SK-N-SH (cell line): ENCODE data around the gene NECTIN1. TPM values are rescaled to one million over a fixed set of nuclear protein-coding genes. Genes with fewer than 3 reads are reported as not detected.

Experiments
- CTCF ChIA-PET: fragments of 300-600, 350-600 bp; formaldehyde crosslinking; extraction: SDS; loops from one replicate; lab custom pipeline; 2021; lab: Yijun Ruan, JAX
- POLR2A ChIA-PET: fragments of 350-600 bp; sonication (Branson Sonifier 250); formaldehyde crosslinking; extraction: SDS; loops from one replicate; lab custom pipeline; 2020; ENCODE audit warnings: antibody characterized with exemption, inconsistent platforms; lab: Yijun Ruan, JAX
- DNase-seq: peaks from one replicate; pipeline ENCODE4 v3.0.0; 2012
- H2AFZ ChIP-seq: fragments of 200-600 bp; sonication (generic); 2 replicates; pipeline ENCODE4 v1.8.1; 2016; ENCODE audit warnings: antibody characterized with exemption, mild to moderate bottlenecking, low read depth
- H3F3A ChIP-seq: fragments of 200-600 bp; sonication (generic); replicated peaks from 2 replicates; pipeline ENCODE3; 2016; ENCODE audit warnings: antibody characterized with exemption, mild to moderate bottlenecking; ENCODE audit not compliant: insufficient read depth
- H3K27ac ChIP-seq, 2 experiments: fragments of 200-500 bp in 1 of 2; fragments of 200-600 bp in 1 of 2; sonication (Bioruptor generic) in 1 of 2; sonication (generic), shearing (Covaris generic) in 1 of 2; 2 replicates each; pipeline versions ENCODE4 v1.5.1 to v1.6.1; 2014 to 2016; ENCODE audit warnings: low read depth in 2 of 2, inconsistent platforms in 1 of 2, low read length in 1 of 2, mild to moderate bottlenecking in 1 of 2, mixed read lengths in 1 of 2
- H3K27me3 ChIP-seq: fragments of 200-600 bp; sonication (generic), shearing (Covaris generic); 2 replicates; pipeline ENCODE4 v1.6.1; 2016; ENCODE audit warnings: mixed run types; ENCODE audit not compliant: insufficient read depth
- H3K36me3 ChIP-seq, 2 experiments: fragments of 200-500 bp in 1 of 2; fragments of 200-600 bp in 1 of 2; sonication (Bioruptor generic) in 1 of 2; sonication (generic) in 1 of 2; replicated peaks in 1 of 2; 2 replicates each; pipeline versions ENCODE3 to v1.5.1; 2014 to 2016; ENCODE audit warnings: low read length in 1 of 2, mild to moderate bottlenecking in 1 of 2; ENCODE audit not compliant: insufficient read depth in 2 of 2, control insufficient read depth in 1 of 2
- H3K4me1 ChIP-seq, 2 experiments: fragments of 200-500 bp in 1 of 2; fragments of 200-600 bp in 1 of 2; sonication (Bioruptor generic) in 1 of 2; sonication (generic), shearing (Covaris generic) in 1 of 2; 2 replicates each; pipeline versions ENCODE4 v1.5.1 to v1.6.1; 2014 to 2016; ENCODE audit warnings: low read depth in 1 of 2, low read length in 1 of 2, mixed run types in 1 of 2; ENCODE audit not compliant: insufficient read depth in 2 of 2, control insufficient read depth in 1 of 2
- H3K4me2 ChIP-seq: fragments of 200-600 bp; sonication (generic), shearing (Covaris generic); 2 replicates; pipeline ENCODE4 v1.6.1; 2017; ENCODE audit warnings: mixed run types
- H3K4me3 ChIP-seq, 2 experiments: fragments of 200-500 bp in 1 of 2; fragments of 200-600 bp in 1 of 2; sonication (Bioruptor generic) in 1 of 2; sonication (generic), shearing (Covaris generic) in 1 of 2; 2 replicates each; pipeline versions ENCODE4 v1.5.1 to v1.8.1; 2014 to 2016; ENCODE audit warnings: low read depth in 2 of 2, inconsistent platforms in 1 of 2, low read length in 1 of 2, mild to moderate bottlenecking in 1 of 2, mixed read lengths in 1 of 2, moderate library complexity in 1 of 2
- H3K79me2 ChIP-seq: fragments of 200-600 bp; sonication (generic); 2 replicates; pipeline ENCODE4 v1.8.1; 2017; ENCODE audit warnings: mild to moderate bottlenecking; ENCODE audit not compliant: insufficient read depth
- H3K9ac ChIP-seq: fragments of 200-600 bp; sonication (generic); 2 replicates; pipeline ENCODE4 v1.6.1; 2017; ENCODE audit warnings: mixed run types
- H3K9me2 ChIP-seq: fragments of 200-600 bp; sonication (generic); 2 replicates; pipeline ENCODE4 v1.6.1; 2017; ENCODE audit warnings: mixed run types
- H3K9me3 ChIP-seq: fragments of 200-600 bp; sonication (generic); 2 replicates; pipeline ENCODE4 v1.6.1; 2017; ENCODE audit warnings: mixed run types, mild to moderate bottlenecking, moderate library complexity
- H4K20me1 ChIP-seq: fragments of 200-600 bp; sonication (generic); 2 replicates; pipeline ENCODE4 v1.6.1; 2017; ENCODE audit warnings: mild to moderate bottlenecking, mixed run types; ENCODE audit not compliant: insufficient read depth
- CHD2 ChIP-seq: fragments of 150-350 bp; IDR thresholded peaks from 2 replicates; pipeline ENCODE4 v1.6.1; 2018; ENCODE audit warnings: low read length; ENCODE audit not compliant: partially characterized antibody
- EP300 ChIP-seq, 2 experiments: IDR thresholded peaks; 2 replicates each; pipeline versions ENCODE4 v1.4.0 to v1.6.1; 2012; ENCODE audit warnings: borderline replicate concordance in 1 of 2, low read depth in 1 of 2, low read length in 1 of 2
- EZH2phosphoT487 ChIP-seq: fragments of 200-600 bp; sonication (generic); IDR thresholded peaks from 2 replicates; pipeline ENCODE4 v1.6.1; 2017; ENCODE audit warnings: low read depth, mixed run types, mild to moderate bottlenecking, antibody characterized with exemption, moderate library complexity, borderline replicate concordance
- FOXM1 ChIP-seq: IDR thresholded peaks from 2 replicates; pipeline ENCODE4 v1.4.0; 2012; ENCODE audit warnings: low read depth, mild to moderate bottlenecking
- GATA2 ChIP-seq: sonication (generic); formaldehyde crosslinking; IDR thresholded peaks from 2 replicates; pipeline ENCODE4 v1.5.0; 2020; ENCODE audit warnings: mild to moderate bottlenecking, missing genetic modification reagents
- IRF3 ChIP-seq: fragments of 150-350 bp; IDR thresholded peaks from 2 replicates; pipeline ENCODE4 v1.6.1; 2016; ENCODE audit warnings: mild to moderate bottlenecking, low read depth, low read length
- JUND ChIP-seq: IDR thresholded peaks from 2 replicates; pipeline ENCODE4 v1.4.0; 2012
- MEF2A ChIP-seq: IDR thresholded peaks from 2 replicates; pipeline ENCODE4 v1.4.0; 2012; ENCODE audit warnings: low read depth, borderline replicate concordance
- NFIC ChIP-seq: IDR thresholded peaks from 2 replicates; pipeline ENCODE4 v1.4.0; 2012; ENCODE audit warnings: borderline replicate concordance
- PBX3 ChIP-seq: IDR thresholded peaks from 2 replicates; pipeline ENCODE4; 2012
- RAD21 ChIP-seq: IDR thresholded peaks from 2 replicates; pipeline ENCODE4 v1.6.1; 2012; ENCODE audit warnings: mild to moderate bottlenecking, low read length
- RCOR1 ChIP-seq: fragments of 150-350 bp; IDR thresholded peaks from 2 replicates; pipeline ENCODE4 v1.6.1; 2017; ENCODE audit warnings: antibody characterized with exemption, low read length
- SIN3A ChIP-seq: IDR thresholded peaks from 2 replicates; pipeline ENCODE4 v1.6.1; 2012; ENCODE audit warnings: low read depth, mild to moderate bottlenecking, low read length, moderate library complexity, borderline replicate concordance
- TCF12 ChIP-seq: IDR thresholded peaks from 2 replicates; pipeline ENCODE4 v1.4.0; 2012
- TEAD4 ChIP-seq: IDR thresholded peaks from 2 replicates; pipeline ENCODE4 v1.4.0; 2012; ENCODE audit warnings: mild to moderate bottlenecking, borderline replicate concordance; ENCODE audit not compliant: insufficient read depth
- USF1 ChIP-seq: IDR thresholded peaks from 2 replicates; pipeline ENCODE4 v1.4.0; 2012; ENCODE audit warnings: low read depth, borderline replicate concordance
- YY1 ChIP-seq: IDR thresholded peaks from 2 replicates; pipeline ENCODE4 v1.4.0; 2012; ENCODE audit warnings: low read depth, mild to moderate bottlenecking
- WGBS: methylation state at CpG from one replicate; pipeline ENCODE4 v1.1.6; 2017; ENCODE audit warnings: low lambda C conversion rate; 5-methylcytosine and 5-hydroxymethylcytosine counted together
- polyA plus RNA-seq, 3 experiments: library from polyadenylated mRNA; depleted of rRNA; stranded (reverse); fragments of >200 nt; gene quantifications; 2 replicates each; pipeline ENCODE4 v1.2.3, GENCODE V29; 2012
- TF ChIP-seq, protein P1 (sequence below): fragments of 200-600 bp; sonication (generic); IDR thresholded peaks from 2 replicates; pipeline ENCODE4 v1.6.1; 2017; ENCODE audit warnings: antibody characterized with exemption, mild to moderate bottlenecking, moderate library complexity

Gene NECTIN1
- polyA plus RNA-seq, 1 of the 3 experiments (the other 2 are of a cell fraction) = 9.1 TPM

DNA sequence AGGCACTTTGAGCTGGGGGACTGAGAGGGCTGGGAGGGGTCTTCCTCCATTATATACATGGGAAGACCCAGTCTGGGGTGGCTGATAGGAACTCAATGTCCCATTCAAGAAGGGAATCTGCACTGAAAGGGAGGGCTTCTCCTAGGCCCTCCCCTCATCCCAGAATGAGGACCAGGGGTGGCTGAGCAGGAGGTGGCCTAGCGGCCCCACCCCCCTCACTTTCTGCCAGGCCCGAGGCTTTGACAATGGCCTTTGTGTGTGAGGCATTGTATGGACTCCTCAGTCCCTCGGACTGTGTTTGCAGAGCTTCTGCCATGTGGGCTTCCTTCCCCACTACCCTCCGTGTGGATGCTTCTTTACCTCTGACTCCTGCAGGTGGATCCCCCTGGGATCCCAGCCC, 65.7 kb downstream of the NECTIN1 start:
- TF ChIP-seq RCOR1 (no peak), NFIC (no peak), PBX3 (no peak), MEF2A (no peak), SIN3A (no peak), FOXM1 (no peak), YY1 (no peak), TCF12 (no peak), TEAD4 (no peak), GATA2 (no peak), EZH2phosphoT487 (no peak), JUND (no peak), RAD21 (no peak)
- TF ChIP-seq, protein P1, sequence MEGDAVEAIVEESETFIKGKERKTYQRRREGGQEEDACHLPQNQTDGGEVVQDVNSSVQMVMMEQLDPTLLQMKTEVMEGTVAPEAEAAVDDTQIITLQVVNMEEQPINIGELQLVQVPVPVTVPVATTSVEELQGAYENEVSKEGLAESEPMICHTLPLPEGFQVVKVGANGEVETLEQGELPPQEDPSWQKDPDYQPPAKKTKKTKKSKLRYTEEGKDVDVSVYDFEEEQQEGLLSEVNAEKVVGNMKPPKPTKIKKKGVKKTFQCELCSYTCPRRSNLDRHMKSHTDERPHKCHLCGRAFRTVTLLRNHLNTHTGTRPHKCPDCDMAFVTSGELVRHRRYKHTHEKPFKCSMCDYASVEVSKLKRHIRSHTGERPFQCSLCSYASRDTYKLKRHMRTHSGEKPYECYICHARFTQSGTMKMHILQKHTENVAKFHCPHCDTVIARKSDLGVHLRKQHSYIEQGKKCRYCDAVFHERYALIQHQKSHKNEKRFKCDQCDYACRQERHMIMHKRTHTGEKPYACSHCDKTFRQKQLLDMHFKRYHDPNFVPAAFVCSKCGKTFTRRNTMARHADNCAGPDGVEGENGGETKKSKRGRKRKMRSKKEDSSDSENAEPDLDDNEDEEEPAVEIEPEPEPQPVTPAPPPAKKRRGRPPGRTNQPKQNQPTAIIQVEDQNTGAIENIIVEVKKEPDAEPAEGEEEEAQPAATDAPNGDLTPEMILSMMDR = no peak
- POLR2A ChIA-PET = interaction anchor here (0.8 kb wide), 1 partner anchor 228 kb away, joined by 3 read pairs; no protein-coding TSS in a partner anchor

DNA sequence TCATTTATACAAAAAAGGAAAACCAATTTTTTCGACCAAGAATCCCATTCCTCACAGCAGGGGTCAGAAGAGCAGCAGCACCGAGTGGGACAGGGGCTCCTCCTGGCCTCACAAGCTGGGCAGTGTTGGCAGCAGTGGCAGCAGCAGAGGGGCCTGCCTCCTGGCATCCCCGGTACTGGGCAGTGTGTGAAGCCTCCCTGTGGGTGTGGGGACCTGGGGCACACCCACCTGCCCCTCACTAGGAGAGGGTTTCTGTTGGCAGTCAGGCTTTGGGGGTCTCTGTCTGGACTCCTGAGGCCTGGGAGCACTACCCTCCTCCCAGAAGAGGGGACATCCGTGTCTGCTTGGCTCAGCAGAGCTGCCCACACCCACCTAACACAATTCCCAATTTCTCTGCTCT, 67.8 kb downstream of the NECTIN1 start:
- ChIA-PET POLR2A (no interaction called here), CTCF (interaction anchor here (1.1 to 5.0 kb wide), 2 partner anchors 68 to 231 kb away, joined by 3 to 28 read pairs; partner anchors contain the start of gene NECTIN1)
- WGBS = 53% methylated on average over 2 of the region's 4 CpGs
- H3K27me3 ChIP-seq = no peaks in the 10 kb centered on the region
- no peak overlapping the region for H3K4me2 ChIP-seq
- H4K20me1 ChIP-seq = no peaks in the 10 kb centered on the region
- no peaks in the 10 kb centered on the region for H3K36me3 ChIP-seq
- no peak overlapping the region for H3K27ac ChIP-seq
- no peaks in the 10 kb centered on the region for H3K79me2 ChIP-seq
- H3K9me2 ChIP-seq = no peaks in the 10 kb centered on the region
- H3K9me3 ChIP-seq = no peaks in the 10 kb centered on the region
- no peaks in the 10 kb centered on the region for H3F3A ChIP-seq
- no peak for DNase-seq
- H3K4me3 ChIP-seq = no peak overlapping the region
- no peaks in the 10 kb centered on the region; a peak in 1 of 4 replicates for H3K4me1 ChIP-seq
- no peak overlapping the region for H2AFZ ChIP-seq
- TF ChIP-seq IRF3 (no peak), YY1 (no peak), MEF2A (no peak), TEAD4 (no peak), TCF12 (no peak), EP300 (IDR thresholded peaks at IDR 0.05; ENCODE audit: borderline replicate concordance in 1 of 2, low read depth in 1 of 2, low read length in 1 of 2) (no peak), CHD2 (no peak), USF1 (no peak), SIN3A (no peak)
- H3K9ac ChIP-seq = no peak overlapping the region

More for the DNA sequence above, 65.7 kb downstream of the NECTIN1 start:
- no peaks in the 10 kb centered on the region for H3K79me2 ChIP-seq
- H3K4me3 ChIP-seq = no peak overlapping the region
- 80% methylated on average over 1 of the region's 4 CpGs for WGBS
- no peak for DNase-seq
- no peak overlapping the region for H3K9ac ChIP-seq
- H3K9me3 ChIP-seq = no peaks in the 10 kb centered on the region
- H3K27me3 ChIP-seq = no peaks in the 10 kb centered on the region
- H3F3A ChIP-seq = no peaks in the 10 kb centered on the region
- H3K36me3 ChIP-seq = no peaks in the 10 kb centered on the region
- no peaks in the 10 kb centered on the region for H3K9me2 ChIP-seq
- no peaks in the 10 kb centered on the region for H4K20me1 ChIP-seq
- H3K27ac ChIP-seq = no peak overlapping the region
- no peak overlapping the region for H2AFZ ChIP-seq
- H3K4me2 ChIP-seq = no peak overlapping the region
- H3K4me1 ChIP-seq = peaks cover 0 to 5% of the 10 kb centered on the region in 2 experiments; a peak in 1 of 4 replicates
- CTCF ChIA-PET = interaction anchor here (0.5 to 7.9 kb wide), 7 partner anchors 20 to 640 kb away, joined by 3 to 76 read pairs (median 4); partner anchors contain the start of gene NECTIN1
